Prostate gland (tissue), 2 donors: ENCODE data around the gene ADGRL2. TPM values are rescaled to one million over a fixed set of nuclear protein-coding genes. Genes with fewer than 3 reads are reported as not detected.

Source experiments
- DNase-seq: peaks from one replicate; pipeline ENCODE4 v3.0.0-alpha.2; 2019; ENCODE audit warnings: low spot score
- H3K27ac ChIP-seq, 2 donors: fragments of 200-600 bp; sonication (generic); 2 replicates each; pipeline ENCODE4 v1.5.1; 2017 to 2019
- H3K27me3 ChIP-seq: fragments of 200-600 bp; sonication (generic); replicated peaks from 2 replicates; pipeline ENCODE4 v1.5.1; 2019; ENCODE audit not compliant: insufficient read depth
- H3K36me3 ChIP-seq, 2 donors: fragments of 200-600 bp; sonication (generic); 1 replicate in 1 of 2; 2 replicates in 1 of 2; pipeline versions ENCODE4 v1.5.1 to v1.8.1; 2017 to 2019
- H3K4me1 ChIP-seq: fragments of 200-600 bp; sonication (generic); replicated peaks from 2 replicates; pipeline ENCODE4 v1.5.1; 2019
- H3K4me3 ChIP-seq, 2 donors: fragments of 200-600 bp; sonication (generic); 2 replicates each; pipeline ENCODE4 v1.5.1; 2017 to 2019
- H3K9me3 ChIP-seq: fragments of 200-600 bp; sonication (generic); 2 replicates; pipeline ENCODE4 v1.5.1; 2017
- POLR2A ChIP-seq: fragments of 450-650 bp; IDR thresholded peaks from one replicate; pipeline ENCODE4 v1.6.1; 2016; ENCODE audit warnings: antibody characterized with exemption, mild to moderate bottlenecking
- POLR2AphosphoS5 ChIP-seq: sonication (generic); formaldehyde crosslinking; IDR thresholded peaks from one replicate; pipeline ENCODE4 v1.6.1; 2017; ENCODE audit warnings: antibody characterized with exemption
- WGBS: methylation state at CpG from one replicate; pipeline ENCODE4 v1.1.5; 2018; 5-methylcytosine and 5-hydroxymethylcytosine counted together
- intact Hi-C: fragments of 100-400 bp; cut with DNase I; formaldehyde crosslinking; loops from one replicate; pipeline ENCODE4 v1.14.2; 2022
- total RNA-seq, 2 donors: library from RNA; depleted of rRNA; stranded (reverse); fragments of >200 nt; gene quantifications; one replicate each; pipeline ENCODE4 v1.1.0, GENCODE V29; 2016
- TF ChIP-seq, protein P1 (sequence below), 4 experiments: fragments of 200-600 bp in 2 of 4; fragments of 450-650 bp in 2 of 4; sonication (generic) in 2 of 4; IDR thresholded peaks; 1 replicate in 3 of 4; 2 replicates in 1 of 4; pipeline ENCODE4 v1.5.1; 2016 to 2019; ENCODE audit warnings: antibody characterized with exemption in 4 of 4, mild to moderate bottlenecking in 2 of 4, moderate library complexity in 2 of 4

The ADGRL2 gene
- total RNA-seq, 2 donors from 2014 or later = 34.0 to 54.0 TPM

DNA sequence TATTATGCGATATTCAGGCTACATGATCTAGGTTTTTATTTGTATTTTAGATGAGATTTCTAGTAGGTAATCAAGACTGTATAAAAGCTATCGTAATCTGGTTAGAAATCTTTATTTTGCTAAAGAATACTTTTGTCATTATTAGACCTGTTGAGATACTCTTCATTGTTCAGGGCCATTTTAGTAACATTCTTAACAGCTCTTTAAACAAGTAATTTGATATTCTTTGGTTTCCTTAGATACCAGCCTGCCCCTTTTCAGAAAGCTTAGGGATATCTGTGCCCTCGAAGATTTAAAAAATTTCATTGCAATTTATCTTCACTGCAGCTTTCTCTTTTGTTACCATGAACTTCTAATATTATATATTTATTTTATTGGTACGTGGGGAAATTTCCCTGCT lies 18.9 kb downstream of the ADGRL2 start:
- DNase-seq = no peak
- no peaks in the 10 kb centered on the region for H3K27me3 ChIP-seq
- no peaks in the 10 kb centered on the region for H3K9me3 ChIP-seq
- H3K4me3 ChIP-seq = no peak overlapping the region
- no peaks in the 10 kb centered on the region for H3K4me1 ChIP-seq
- H3K27ac ChIP-seq = no peak overlapping the region
- TF ChIP-seq, protein P1, sequence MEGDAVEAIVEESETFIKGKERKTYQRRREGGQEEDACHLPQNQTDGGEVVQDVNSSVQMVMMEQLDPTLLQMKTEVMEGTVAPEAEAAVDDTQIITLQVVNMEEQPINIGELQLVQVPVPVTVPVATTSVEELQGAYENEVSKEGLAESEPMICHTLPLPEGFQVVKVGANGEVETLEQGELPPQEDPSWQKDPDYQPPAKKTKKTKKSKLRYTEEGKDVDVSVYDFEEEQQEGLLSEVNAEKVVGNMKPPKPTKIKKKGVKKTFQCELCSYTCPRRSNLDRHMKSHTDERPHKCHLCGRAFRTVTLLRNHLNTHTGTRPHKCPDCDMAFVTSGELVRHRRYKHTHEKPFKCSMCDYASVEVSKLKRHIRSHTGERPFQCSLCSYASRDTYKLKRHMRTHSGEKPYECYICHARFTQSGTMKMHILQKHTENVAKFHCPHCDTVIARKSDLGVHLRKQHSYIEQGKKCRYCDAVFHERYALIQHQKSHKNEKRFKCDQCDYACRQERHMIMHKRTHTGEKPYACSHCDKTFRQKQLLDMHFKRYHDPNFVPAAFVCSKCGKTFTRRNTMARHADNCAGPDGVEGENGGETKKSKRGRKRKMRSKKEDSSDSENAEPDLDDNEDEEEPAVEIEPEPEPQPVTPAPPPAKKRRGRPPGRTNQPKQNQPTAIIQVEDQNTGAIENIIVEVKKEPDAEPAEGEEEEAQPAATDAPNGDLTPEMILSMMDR (IDR thresholded peaks at IDR 0.05) = no peak
- TF ChIP-seq POLR2A (no peak), POLR2AphosphoS5 (no peak)
- 62% methylated on average over 4 of the region's 4 CpGs for WGBS
- H3K36me3 ChIP-seq = no peaks in the 10 kb centered on the region
- intact Hi-C loops = no loop called here

DNA sequence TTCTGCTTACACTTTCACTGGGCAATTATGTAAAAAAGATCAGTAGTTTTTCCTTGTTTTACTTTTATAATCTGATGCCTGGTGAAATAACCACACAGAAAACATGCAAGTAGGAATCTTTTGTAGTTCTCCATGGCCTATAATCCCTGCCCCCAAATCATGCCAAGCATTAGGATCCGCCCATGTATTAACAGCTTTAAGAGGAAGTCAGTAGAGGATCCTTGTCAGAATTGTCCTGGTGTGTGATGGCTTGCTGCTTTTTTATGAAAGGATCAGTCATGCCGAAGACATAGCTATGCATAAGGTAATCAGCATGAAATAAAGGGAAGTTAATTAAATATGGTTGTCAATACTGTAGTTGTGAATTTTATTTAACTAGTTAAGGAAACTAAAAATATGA lies 20.0 kb downstream of the ADGRL2 start:
- intact Hi-C loops = no loop called here
- H3K9me3 ChIP-seq = no peaks in the 10 kb centered on the region
- WGBS = 96% methylated on average over 2 of the region's 2 CpGs

DNA sequence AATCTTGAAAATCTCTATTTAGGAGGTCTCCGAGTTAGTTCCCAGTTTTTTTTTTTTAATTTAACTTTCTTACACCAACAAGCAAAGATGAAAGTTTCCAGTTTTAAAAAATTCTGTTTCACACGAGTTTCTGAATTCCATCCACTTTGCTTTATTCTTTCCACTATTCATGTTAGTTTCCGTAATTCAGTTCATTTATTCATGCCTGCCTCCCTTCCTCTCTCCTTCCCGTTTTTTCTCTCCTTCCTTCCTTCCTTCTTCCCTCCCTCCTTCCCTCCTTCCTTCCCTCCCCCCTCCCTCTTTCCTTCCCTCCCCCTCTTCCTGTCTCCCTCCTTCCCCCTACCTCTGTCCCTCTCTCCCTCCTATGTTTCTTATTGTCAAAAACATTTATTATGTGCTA lies 22.3 kb downstream of the ADGRL2 start:
- no peaks in the 10 kb centered on the region for H3K27me3 ChIP-seq
- H3K4me1 ChIP-seq = no peaks in the 10 kb centered on the region
- intact Hi-C loops = no loop called here
- TF ChIP-seq, protein P1 (IDR thresholded peaks at IDR 0.05) = no peak
- TF ChIP-seq POLR2AphosphoS5 (no peak), POLR2A (no peak)
- H3K27ac ChIP-seq = no peak overlapping the region
- H3K9me3 ChIP-seq = no peaks in the 10 kb centered on the region
- no peak for DNase-seq
- no peak overlapping the region for H3K4me3 ChIP-seq
- WGBS = 85% methylated on average over 4 of the region's 4 CpGs
- H3K36me3 ChIP-seq = no peaks in the 10 kb centered on the region

More for the DNA sequence above, 20.0 kb downstream of the ADGRL2 start:
- no peak for TF ChIP-seq POLR2AphosphoS5
- no peak for TF ChIP-seq POLR2A
- TF ChIP-seq, protein P1 (IDR thresholded peaks at IDR 0.05) = no peak
- Histone ChIP-seq H3K4me1 (no peaks in the 10 kb centered on the region), H3K36me3 (no peaks in the 10 kb centered on the region), H3K27me3 (no peaks in the 10 kb centered on the region), H3K4me3 (no peak overlapping the region), H3K27ac (no peak overlapping the region)
- no peak for DNase-seq

DNA sequence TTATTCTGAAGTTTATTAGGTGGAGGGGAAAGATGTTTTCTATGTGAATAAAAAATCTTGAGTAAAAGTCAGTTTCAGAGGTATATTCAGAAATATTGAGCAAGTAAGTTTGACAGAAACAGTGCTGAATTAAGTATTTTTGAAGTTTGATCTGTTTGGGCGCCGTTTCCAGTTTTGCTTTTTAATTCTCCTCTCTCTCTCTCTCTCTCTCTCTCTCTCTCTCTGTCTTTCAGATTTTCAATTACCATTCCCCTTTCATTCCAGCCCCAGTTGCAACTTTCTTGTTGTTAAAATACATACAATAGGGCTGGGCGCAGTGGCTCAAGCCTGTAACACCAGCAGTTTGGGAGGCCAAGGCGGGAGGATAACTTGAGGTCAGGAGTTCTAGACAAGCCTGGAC lies 24.0 kb downstream of the ADGRL2 start:
- intact Hi-C loops = no loop called here
- no peak for DNase-seq

DNA sequence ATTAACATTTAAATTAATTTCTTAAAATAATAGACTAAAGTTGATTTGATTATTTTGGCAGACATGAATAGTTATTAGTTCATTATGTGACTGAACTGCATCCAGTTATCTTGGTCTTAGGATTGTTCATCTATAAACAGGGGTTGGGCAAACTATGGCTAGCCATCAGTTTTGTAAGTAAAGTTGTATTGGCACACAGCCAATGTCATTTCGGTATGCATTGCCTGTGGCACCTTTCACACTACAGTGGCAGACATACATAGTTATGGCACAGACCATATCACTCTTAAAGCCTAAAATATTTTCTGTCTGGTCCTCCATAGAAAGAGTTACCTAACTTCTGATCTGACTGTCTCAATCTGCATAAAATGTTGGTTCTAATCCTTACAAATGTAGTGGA lies 27.2 kb downstream of the ADGRL2 start:
- Histone ChIP-seq H3K9me3 (no peaks in the 10 kb centered on the region), H3K4me3 (no peak overlapping the region), H3K4me1 (no peaks in the 10 kb centered on the region), H3K27me3 (no peaks in the 10 kb centered on the region), H3K27ac (no peak overlapping the region), H3K36me3 (no peaks in the 10 kb centered on the region)
- WGBS = 64% methylated on average over 1 of the region's 1 CpG
- DNase-seq = no peak
- no peak for TF ChIP-seq POLR2AphosphoS5
- intact Hi-C loops = no loop called here

More for the DNA sequence above, 24.0 kb downstream of the ADGRL2 start:
- no peaks in the 10 kb centered on the region for H3K9me3 ChIP-seq
- H3K4me3 ChIP-seq = no peak overlapping the region
- no peaks in the 10 kb centered on the region for H3K27me3 ChIP-seq
- H3K4me1 ChIP-seq = no peaks in the 10 kb centered on the region
- TF ChIP-seq, protein P1 (IDR thresholded peaks at IDR 0.05) = no peak
- TF ChIP-seq POLR2AphosphoS5 = no peak
- no peak for TF ChIP-seq POLR2A
- no peaks in the 10 kb centered on the region for H3K36me3 ChIP-seq
- 70% methylated on average over 4 of the region's 4 CpGs for WGBS
- no peak overlapping the region for H3K27ac ChIP-seq
